ENCODE data around the gene GEMIN4. TPM values are rescaled to one million over a fixed set of nuclear protein-coding genes. Genes with fewer than 3 reads are reported as not detected.

GEMIN4 gene
- total and polyA plus RNA-seq, 2 of the 8 experiments (the other 6 are each of a cell fraction or from before 2014, with no cell fraction given), result 32.1 to 51.9 TPM

DNA sequence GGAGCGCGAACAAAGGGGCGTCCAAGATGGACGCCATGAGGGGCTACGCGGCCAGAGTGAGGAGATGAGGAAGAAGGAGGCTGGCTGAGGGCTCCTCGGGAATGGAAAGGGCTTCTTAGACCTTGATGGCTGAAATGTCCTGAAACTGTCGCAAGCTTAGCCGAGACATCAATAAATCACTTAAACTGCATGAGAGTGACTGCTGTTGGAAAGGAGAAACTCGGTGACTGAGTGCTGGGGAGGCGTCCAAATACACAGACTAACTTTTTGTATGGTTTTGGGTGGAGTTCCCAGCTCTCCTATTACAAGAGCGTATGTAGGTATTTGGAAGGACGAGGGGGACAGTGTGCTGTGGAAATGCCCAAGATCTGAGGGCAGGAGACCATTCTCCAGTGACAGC is 1.4 kb upstream of the GEMIN4 start (continued):
- TF ChIP-seq CREB1 (IDR thresholded peaks at IDR 0.05) (no peak), SIN3A (conservative IDR thresholded peaks at IDR 0.05 in 1 of 2, IDR thresholded peaks at IDR 0.05 in 1 of 2; ENCODE audit: low read depth in 1 of 2, low read length in 2 of 2) (no peak), CHD1 (IDR thresholded peaks at IDR 0.05; ENCODE audit: low read depth, low read length) (no peak), CBX5 (IDR thresholded peaks at IDR 0.05; ENCODE audit: low read depth, low read length) (no peak), SAP30 (IDR thresholded peaks at IDR 0.05; ENCODE audit: insufficient read depth, insufficient replicate concordance, low read length) (no peak), RAD21 (IDR thresholded peaks at IDR 0.05 in 1 of 2, conservative IDR thresholded peaks at IDR 0.05 in 1 of 2; ENCODE audit: low read depth in 2 of 2, low read length in 2 of 2) (no peak), EZH2 (IDR thresholded peaks at IDR 0.05; ENCODE audit: low read depth, low read length, severe bottlenecking) (no peak)
- TF ChIP-seq, protein P1, sequence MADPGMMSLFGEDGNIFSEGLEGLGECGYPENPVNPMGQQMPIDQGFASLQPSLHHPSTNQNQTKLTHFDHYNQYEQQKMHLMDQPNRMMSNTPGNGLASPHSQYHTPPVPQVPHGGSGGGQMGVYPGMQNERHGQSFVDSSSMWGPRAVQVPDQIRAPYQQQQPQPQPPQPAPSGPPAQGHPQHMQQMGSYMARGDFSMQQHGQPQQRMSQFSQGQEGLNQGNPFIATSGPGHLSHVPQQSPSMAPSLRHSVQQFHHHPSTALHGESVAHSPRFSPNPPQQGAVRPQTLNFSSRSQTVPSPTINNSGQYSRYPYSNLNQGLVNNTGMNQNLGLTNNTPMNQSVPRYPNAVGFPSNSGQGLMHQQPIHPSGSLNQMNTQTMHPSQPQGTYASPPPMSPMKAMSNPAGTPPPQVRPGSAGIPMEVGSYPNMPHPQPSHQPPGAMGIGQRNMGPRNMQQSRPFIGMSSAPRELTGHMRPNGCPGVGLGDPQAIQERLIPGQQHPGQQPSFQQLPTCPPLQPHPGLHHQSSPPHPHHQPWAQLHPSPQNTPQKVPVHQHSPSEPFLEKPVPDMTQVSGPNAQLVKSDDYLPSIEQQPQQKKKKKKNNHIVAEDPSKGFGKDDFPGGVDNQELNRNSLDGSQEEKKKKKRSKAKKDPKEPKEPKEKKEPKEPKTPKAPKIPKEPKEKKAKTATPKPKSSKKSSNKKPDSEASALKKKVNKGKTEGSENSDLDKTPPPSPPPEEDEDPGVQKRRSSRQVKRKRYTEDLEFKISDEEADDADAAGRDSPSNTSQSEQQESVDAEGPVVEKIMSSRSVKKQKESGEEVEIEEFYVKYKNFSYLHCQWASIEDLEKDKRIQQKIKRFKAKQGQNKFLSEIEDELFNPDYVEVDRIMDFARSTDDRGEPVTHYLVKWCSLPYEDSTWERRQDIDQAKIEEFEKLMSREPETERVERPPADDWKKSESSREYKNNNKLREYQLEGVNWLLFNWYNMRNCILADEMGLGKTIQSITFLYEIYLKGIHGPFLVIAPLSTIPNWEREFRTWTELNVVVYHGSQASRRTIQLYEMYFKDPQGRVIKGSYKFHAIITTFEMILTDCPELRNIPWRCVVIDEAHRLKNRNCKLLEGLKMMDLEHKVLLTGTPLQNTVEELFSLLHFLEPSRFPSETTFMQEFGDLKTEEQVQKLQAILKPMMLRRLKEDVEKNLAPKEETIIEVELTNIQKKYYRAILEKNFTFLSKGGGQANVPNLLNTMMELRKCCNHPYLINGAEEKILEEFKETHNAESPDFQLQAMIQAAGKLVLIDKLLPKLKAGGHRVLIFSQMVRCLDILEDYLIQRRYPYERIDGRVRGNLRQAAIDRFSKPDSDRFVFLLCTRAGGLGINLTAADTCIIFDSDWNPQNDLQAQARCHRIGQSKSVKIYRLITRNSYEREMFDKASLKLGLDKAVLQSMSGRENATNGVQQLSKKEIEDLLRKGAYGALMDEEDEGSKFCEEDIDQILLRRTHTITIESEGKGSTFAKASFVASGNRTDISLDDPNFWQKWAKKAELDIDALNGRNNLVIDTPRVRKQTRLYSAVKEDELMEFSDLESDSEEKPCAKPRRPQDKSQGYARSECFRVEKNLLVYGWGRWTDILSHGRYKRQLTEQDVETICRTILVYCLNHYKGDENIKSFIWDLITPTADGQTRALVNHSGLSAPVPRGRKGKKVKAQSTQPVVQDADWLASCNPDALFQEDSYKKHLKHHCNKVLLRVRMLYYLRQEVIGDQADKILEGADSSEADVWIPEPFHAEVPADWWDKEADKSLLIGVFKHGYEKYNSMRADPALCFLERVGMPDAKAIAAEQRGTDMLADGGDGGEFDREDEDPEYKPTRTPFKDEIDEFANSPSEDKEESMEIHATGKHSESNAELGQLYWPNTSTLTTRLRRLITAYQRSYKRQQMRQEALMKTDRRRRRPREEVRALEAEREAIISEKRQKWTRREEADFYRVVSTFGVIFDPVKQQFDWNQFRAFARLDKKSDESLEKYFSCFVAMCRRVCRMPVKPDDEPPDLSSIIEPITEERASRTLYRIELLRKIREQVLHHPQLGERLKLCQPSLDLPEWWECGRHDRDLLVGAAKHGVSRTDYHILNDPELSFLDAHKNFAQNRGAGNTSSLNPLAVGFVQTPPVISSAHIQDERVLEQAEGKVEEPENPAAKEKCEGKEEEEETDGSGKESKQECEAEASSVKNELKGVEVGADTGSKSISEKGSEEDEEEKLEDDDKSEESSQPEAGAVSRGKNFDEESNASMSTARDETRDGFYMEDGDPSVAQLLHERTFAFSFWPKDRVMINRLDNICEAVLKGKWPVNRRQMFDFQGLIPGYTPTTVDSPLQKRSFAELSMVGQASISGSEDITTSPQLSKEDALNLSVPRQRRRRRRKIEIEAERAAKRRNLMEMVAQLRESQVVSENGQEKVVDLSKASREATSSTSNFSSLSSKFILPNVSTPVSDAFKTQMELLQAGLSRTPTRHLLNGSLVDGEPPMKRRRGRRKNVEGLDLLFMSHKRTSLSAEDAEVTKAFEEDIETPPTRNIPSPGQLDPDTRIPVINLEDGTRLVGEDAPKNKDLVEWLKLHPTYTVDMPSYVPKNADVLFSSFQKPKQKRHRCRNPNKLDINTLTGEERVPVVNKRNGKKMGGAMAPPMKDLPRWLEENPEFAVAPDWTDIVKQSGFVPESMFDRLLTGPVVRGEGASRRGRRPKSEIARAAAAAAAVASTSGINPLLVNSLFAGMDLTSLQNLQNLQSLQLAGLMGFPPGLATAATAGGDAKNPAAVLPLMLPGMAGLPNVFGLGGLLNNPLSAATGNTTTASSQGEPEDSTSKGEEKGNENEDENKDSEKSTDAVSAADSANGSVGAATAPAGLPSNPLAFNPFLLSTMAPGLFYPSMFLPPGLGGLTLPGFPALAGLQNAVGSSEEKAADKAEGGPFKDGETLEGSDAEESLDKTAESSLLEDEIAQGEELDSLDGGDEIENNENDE (IDR thresholded peaks at IDR 0.05; ENCODE audit: insufficient replicate concordance, low read length), result no peak
- TF ChIP-seq, protein P2, sequence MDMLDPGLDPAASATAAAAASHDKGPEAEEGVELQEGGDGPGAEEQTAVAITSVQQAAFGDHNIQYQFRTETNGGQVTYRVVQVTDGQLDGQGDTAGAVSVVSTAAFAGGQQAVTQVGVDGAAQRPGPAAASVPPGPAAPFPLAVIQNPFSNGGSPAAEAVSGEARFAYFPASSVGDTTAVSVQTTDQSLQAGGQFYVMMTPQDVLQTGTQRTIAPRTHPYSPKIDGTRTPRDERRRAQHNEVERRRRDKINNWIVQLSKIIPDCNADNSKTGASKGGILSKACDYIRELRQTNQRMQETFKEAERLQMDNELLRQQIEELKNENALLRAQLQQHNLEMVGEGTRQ (IDR thresholded peaks at IDR 0.05; ENCODE audit: low read length), result no peak
